ENCODE results near the gene PCDH9.

The PCDH9 gene

GRCh38 chr13:67137044-67137735 lies 92.9 kb downstream of the PCDH9 start:
- H3K9me3 Mint-ChIP-seq, result peaks cover 2% of the 10 kb centered on the region
- no peaks in the 10 kb centered on the region for H3K36me3 Mint-ChIP-seq
- H3K27me3 Mint-ChIP-seq, result no peaks in the 10 kb centered on the region
- DNase-seq (ENCODE audit: low spot score in 2 of 2), result no peak
- H3K4me1 Mint-ChIP-seq, result peaks cover 3% of the 10 kb centered on the region
- no peak overlapping the region for H3K27ac Mint-ChIP-seq
- no peak overlapping the region for H3K4me3 Mint-ChIP-seq
- ATAC-seq (ENCODE audit: low read depth), result no peak

DNA sequence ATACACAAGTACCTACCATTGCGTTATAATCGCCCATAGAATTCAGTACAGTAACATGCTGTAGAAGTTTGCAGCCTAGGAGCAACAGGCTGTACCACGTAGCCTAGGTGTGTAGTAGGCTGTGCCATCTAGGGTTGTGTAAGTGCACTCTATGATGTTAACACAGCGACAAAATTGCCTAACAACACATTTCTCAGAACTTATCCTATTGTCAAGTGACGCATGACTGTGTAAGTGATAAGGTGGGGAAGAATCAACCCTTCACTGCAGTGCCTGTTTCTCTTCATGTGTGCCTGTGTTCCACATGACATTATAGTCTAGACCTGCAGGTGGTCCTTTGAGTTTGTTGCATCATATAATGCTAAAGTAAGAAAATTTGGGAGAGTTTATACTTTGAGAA lies 94.0 kb downstream of the PCDH9 start:
- H3K4me3 Mint-ChIP-seq, result no peak overlapping the region
- DNase-seq (ENCODE audit: low spot score in 2 of 2) (no peak), ATAC-seq (ENCODE audit: low read depth) (no peak)
- peaks cover 2% of the 10 kb centered on the region for H3K9me3 Mint-ChIP-seq
- no peak overlapping the region for H3K27ac Mint-ChIP-seq
- peaks cover 3% of the 10 kb centered on the region for H3K4me1 Mint-ChIP-seq
- H3K27me3 Mint-ChIP-seq, result no peaks in the 10 kb centered on the region
- H3K36me3 Mint-ChIP-seq, result no peaks in the 10 kb centered on the region

GRCh38 chr13:67135356-67135755 lies 94.8 kb downstream of the PCDH9 start:
- ATAC-seq (ENCODE audit: low read depth) (no peak), DNase-seq (ENCODE audit: low spot score in 2 of 2) (no peak)
- no peak overlapping the region for H3K27ac Mint-ChIP-seq
- H3K4me3 Mint-ChIP-seq, result no peak overlapping the region
- peaks cover 3% of the 10 kb centered on the region for H3K4me1 Mint-ChIP-seq
- no peaks in the 10 kb centered on the region for H3K27me3 Mint-ChIP-seq
- no peaks in the 10 kb centered on the region for H3K9me3 Mint-ChIP-seq
- no peaks in the 10 kb centered on the region for H3K36me3 Mint-ChIP-seq

- no peaks in the 10 kb centered on the region for H3K9me3 Mint-ChIP-seq
- no peak overlapping the region for H3K4me3 Mint-ChIP-seq
- H3K4me1 Mint-ChIP-seq, result peaks cover 3% of the 10 kb centered on the region
- no peaks in the 10 kb centered on the region for H3K36me3 Mint-ChIP-seq
- no peak for DNase-seq (ENCODE audit: low spot score in 2 of 2)
- ATAC-seq (ENCODE audit: low read depth), result no peak
- no peaks in the 10 kb centered on the region for H3K27me3 Mint-ChIP-seq
- H3K27ac Mint-ChIP-seq, result no peak overlapping the region
Measured at GRCh38 chr13:67134417-67135129, 95.6 kb downstream of the PCDH9 start.

- Mint-ChIP-seq H3K27me3 (no peaks in the 10 kb centered on the region), H3K4me3 (no peak overlapping the region), H3K9me3 (no peaks in the 10 kb centered on the region), H3K4me1 (peaks cover 3% of the 10 kb centered on the region), H3K27ac (no peak overlapping the region), H3K36me3 (no peaks in the 10 kb centered on the region)
- DNase-seq (ENCODE audit: low spot score in 2 of 2) (no peak), ATAC-seq (ENCODE audit: low read depth) (no peak)
Measured at GRCh38 chr13:67133476-67133875, 96.7 kb downstream of the PCDH9 start.

- no peak overlapping the region for H3K4me3 Mint-ChIP-seq
- DNase-seq (ENCODE audit: low spot score in 2 of 2) (no peak), ATAC-seq (ENCODE audit: low read depth) (no peak)
- H3K9me3 Mint-ChIP-seq, result no peaks in the 10 kb centered on the region
- no peaks in the 10 kb centered on the region for H3K36me3 Mint-ChIP-seq
- no peaks in the 10 kb centered on the region for H3K27me3 Mint-ChIP-seq
- H3K4me1 Mint-ChIP-seq, result peaks cover 3% of the 10 kb centered on the region
- H3K27ac Mint-ChIP-seq, result no peak overlapping the region
Measured at GRCh38 chr13:67131393-67131792, 98.7 kb downstream of the PCDH9 start.

DNA sequence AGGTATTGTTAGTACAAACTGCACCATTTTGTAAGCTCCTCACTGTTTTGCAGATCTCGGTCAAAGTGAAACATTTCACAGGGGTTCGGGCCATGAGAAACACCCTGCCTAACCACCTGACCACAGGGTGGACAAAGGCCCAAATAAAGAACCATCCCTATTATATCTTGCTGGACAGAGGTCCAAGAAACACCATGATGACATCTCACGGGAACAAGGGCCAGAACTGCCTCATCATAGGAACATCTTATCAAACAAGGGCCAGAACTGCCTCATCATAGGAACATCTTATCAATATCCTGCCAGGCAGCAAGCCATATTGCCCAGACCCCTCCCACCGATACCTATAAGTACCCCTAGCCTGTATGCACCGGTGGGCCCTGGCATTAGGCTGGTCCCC lies 99.7 kb downstream of the PCDH9 start:
- peaks cover 3% of the 10 kb centered on the region for H3K4me1 Mint-ChIP-seq
- no peak for DNase-seq (ENCODE audit: low spot score in 2 of 2)
- H3K4me3 Mint-ChIP-seq, result no peak overlapping the region

GRCh38 chr13:67128136-67128535 lies 102.0 kb downstream of the PCDH9 start:
- H3K4me3 Mint-ChIP-seq, result no peak overlapping the region
- DNase-seq (ENCODE audit: low spot score in 2 of 2) (no peak), ATAC-seq (ENCODE audit: low read depth) (no peak)
- H3K36me3 Mint-ChIP-seq, result no peaks in the 10 kb centered on the region
- no peaks in the 10 kb centered on the region for H3K9me3 Mint-ChIP-seq
- no peaks in the 10 kb centered on the region for H3K4me1 Mint-ChIP-seq
- no peaks in the 10 kb centered on the region for H3K27me3 Mint-ChIP-seq
- H3K27ac Mint-ChIP-seq, result no peak overlapping the region

More for the DNA sequence above, 99.7 kb downstream of the PCDH9 start:
- no peaks in the 10 kb centered on the region for H3K9me3 Mint-ChIP-seq
- H3K27me3 Mint-ChIP-seq, result no peaks in the 10 kb centered on the region
- no peaks in the 10 kb centered on the region for H3K36me3 Mint-ChIP-seq
- no peak overlapping the region for H3K27ac Mint-ChIP-seq
- ATAC-seq (ENCODE audit: low read depth), result no peak

GRCh38 chr13:67125681-67126080 lies 104.5 kb downstream of the PCDH9 start:
- H3K27me3 Mint-ChIP-seq, result no peaks in the 10 kb centered on the region
- no peak overlapping the region for H3K27ac Mint-ChIP-seq
- no peaks in the 10 kb centered on the region for H3K9me3 Mint-ChIP-seq
- no peak for DNase-seq (ENCODE audit: low spot score in 2 of 2)
- no peaks in the 10 kb centered on the region for H3K36me3 Mint-ChIP-seq
- ATAC-seq (ENCODE audit: low read depth), result no peak
- H3K4me3 Mint-ChIP-seq, result no peak overlapping the region
- H3K4me1 Mint-ChIP-seq, result no peaks in the 10 kb centered on the region

DNA sequence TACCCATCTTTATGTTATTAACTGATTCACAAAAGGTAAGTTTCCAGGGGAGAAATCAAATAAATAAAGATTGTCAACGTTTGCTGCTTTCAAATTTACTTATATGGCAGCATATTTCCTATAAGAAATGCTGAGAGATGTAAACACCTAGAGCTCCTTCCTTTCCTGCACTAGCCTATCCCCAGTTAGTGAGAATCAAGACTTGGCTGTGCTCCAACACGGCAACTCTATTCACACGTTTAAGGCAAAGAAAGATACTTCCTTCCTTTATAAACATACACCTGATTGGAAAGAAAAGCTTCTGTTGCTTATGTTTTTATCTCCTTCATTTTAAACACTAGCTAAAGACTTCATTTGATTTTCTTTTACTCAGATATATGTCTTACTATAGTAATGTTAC lies 107.0 kb downstream of the PCDH9 start:
- DNase-seq (ENCODE audit: low spot score in 2 of 2) (no peak), ATAC-seq (ENCODE audit: low read depth) (no peak)
- no peaks in the 10 kb centered on the region for H3K4me1 Mint-ChIP-seq
- H3K27me3 Mint-ChIP-seq, result no peaks in the 10 kb centered on the region
- no peak overlapping the region for H3K4me3 Mint-ChIP-seq
- no peaks in the 10 kb centered on the region for H3K9me3 Mint-ChIP-seq
- H3K36me3 Mint-ChIP-seq, result no peaks in the 10 kb centered on the region
- no peak overlapping the region for H3K27ac Mint-ChIP-seq

DNA sequence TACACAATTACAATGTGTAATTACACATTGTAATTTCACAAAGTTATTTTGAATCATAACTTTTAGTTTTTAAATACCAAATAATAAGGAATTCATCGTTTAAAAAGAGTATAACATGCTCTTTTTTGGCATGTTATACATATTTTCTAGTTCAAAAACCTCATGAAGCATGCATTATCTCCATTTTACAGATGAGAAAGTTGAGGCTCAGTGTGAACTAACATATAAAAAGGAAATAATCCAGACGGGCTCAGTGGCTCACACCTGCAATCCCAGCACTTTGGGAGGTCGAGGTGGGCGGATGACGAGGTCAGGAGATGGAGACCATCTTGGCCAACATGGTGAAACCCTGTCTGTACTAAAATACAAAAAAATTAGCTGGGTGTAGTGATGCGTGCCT lies 107.9 kb downstream of the PCDH9 start:
- H3K4me1 Mint-ChIP-seq, result no peaks in the 10 kb centered on the region
- H3K4me3 Mint-ChIP-seq, result no peak overlapping the region
- no peaks in the 10 kb centered on the region for H3K9me3 Mint-ChIP-seq
- DNase-seq (ENCODE audit: low spot score in 2 of 2) (no peak), ATAC-seq (ENCODE audit: low read depth) (no peak)
- no peak overlapping the region for H3K27ac Mint-ChIP-seq
- no peaks in the 10 kb centered on the region for H3K27me3 Mint-ChIP-seq
- H3K36me3 Mint-ChIP-seq, result no peaks in the 10 kb centered on the region

- no peak for DNase-seq (ENCODE audit: low spot score in 2 of 2)
- no peaks in the 10 kb centered on the region for H3K9me3 Mint-ChIP-seq
- H3K27me3 Mint-ChIP-seq, result no peaks in the 10 kb centered on the region
- ATAC-seq (ENCODE audit: low read depth), result no peak
- H3K27ac Mint-ChIP-seq, result no peak overlapping the region
- H3K36me3 Mint-ChIP-seq, result no peaks in the 10 kb centered on the region
- no peaks in the 10 kb centered on the region for H3K4me1 Mint-ChIP-seq
- no peak overlapping the region for H3K4me3 Mint-ChIP-seq
Measured at GRCh38 chr13:67120872-67121531, 109.1 kb downstream of the PCDH9 start.

- Mint-ChIP-seq H3K36me3 (no peaks in the 10 kb centered on the region), H3K27ac (no peak overlapping the region), H3K4me3 (no peak overlapping the region), H3K4me1 (no peaks in the 10 kb centered on the region), H3K9me3 (no peaks in the 10 kb centered on the region), H3K27me3 (no peaks in the 10 kb centered on the region)
- DNase-seq (ENCODE audit: low spot score in 2 of 2) (no peak), ATAC-seq (ENCODE audit: low read depth) (no peak)
Measured at GRCh38 chr13:67119481-67119894, 110.6 kb downstream of the PCDH9 start.

DNA sequence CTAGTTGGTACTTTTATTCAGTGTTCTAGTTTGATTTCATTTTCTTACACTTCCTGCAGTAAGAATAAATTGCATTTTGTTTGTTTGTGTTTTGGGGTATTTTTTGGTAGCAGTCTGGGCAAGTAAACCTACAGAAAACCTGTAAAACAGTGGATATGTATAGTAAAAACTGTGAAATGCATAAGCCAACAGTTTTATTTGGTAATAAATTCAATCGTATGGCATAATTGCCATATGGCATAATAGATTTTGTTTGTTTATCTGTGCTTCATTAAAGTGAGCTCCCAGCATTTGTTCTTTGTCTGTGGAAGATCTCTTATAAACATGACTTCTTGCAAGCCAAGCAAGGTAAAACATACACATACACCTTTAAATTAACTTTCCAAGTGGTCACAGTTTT lies 111.9 kb downstream of the PCDH9 start:
- Mint-ChIP-seq H3K4me1 (no peaks in the 10 kb centered on the region), H3K36me3 (no peaks in the 10 kb centered on the region), H3K27me3 (no peaks in the 10 kb centered on the region)

More for the DNA sequence above, 111.9 kb downstream of the PCDH9 start:
- H3K9me3 Mint-ChIP-seq, result no peaks in the 10 kb centered on the region
- no peak overlapping the region for H3K27ac Mint-ChIP-seq
- ATAC-seq (ENCODE audit: low read depth) (no peak), DNase-seq (ENCODE audit: low spot score in 2 of 2) (no peak)
- H3K4me3 Mint-ChIP-seq, result no peak overlapping the region

Data from memory B cell (primary cell).